Ammon's horn (tissue), 1 donor: ENCODE data around the gene ORM2.

ENCODE experiments used
- DNase-seq: peaks from one replicate; pipeline ENCODE4 v3.0.0-alpha.2; 2016; ENCODE audit warnings: low spot score

Gene ORM2

DNA sequence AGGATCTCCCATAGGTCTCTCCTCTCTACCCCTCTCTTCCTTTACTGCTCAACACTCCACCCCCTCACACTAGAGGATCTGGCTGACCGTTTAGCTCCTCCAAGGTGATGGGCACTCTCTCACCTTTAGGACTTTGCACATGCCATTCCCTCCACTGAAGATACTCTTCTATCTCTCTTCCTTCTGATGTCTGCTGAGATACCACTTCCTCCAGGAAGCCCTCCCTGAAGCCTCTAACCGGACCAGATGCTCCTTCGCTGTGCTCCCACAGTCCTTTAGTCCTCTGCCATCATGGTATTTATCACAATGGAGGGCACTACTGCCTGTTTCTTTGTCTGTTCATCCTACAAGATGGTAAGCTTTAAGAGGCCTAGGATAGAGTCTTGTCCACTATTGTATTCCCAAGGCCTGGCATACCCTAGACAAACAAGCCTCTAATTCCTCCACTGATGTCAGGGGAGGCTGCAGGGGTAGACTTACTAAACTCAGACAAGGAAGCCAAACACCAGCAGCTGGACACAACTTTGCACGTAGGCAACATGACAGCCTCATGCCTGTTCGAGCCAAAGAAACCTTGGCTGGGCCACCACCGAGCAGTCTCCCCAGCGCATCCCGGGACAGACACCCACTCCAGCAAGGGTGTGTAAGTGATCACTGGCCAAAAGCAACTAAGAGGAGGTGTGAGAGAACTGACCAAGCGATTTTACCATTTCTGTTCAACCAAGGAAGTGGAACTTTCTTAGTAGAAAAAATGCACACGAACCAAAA is 20.2 kb downstream of the ORM2 start:
- DNase-seq, result no peak

- DNase-seq, result no peak
Measured at GRCh38 chr9:114350636-114351401, 21.1 kb downstream of the ORM2 start.

DNA sequence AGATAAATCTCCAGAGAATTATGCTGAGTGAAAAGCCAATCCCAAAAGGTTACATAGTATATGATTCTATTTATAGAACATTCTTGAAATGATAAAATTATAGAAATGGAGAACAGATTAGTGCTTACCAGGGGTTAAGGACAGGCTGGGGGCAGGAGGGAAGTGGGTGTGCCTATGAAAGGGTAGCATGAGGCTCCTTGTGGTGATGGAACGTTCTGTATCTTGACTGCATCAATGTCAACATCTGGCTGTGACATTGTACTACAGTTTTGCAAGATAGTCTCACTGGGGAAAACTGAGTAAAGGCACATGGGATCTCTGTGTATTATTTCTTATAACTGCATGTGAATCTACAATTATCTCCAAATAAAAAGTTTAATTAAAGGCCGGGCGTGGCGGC is 22.3 kb downstream of the ORM2 start:
- DNase-seq, result no peak

DNA sequence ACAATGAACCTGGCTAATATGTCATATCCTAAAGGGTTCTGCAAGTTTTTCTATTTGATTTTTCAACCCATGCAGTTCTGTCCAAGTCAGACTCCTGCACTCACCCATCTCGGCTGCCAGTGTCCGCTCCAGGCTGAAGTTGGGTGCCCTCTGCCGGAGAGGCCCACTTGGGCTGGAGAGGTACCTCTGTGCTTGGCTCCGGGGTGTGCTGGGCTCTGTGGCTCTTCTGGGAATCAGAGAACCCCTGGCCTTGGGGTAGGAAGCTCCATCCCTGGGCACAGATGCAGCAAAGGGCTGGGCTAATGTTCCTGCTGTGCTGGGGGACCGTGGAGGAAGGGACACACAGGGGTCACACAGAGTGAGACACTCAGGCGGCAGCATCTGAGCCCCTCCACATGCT is 26.2 kb downstream of the ORM2 start:
- no peak for DNase-seq

DNA sequence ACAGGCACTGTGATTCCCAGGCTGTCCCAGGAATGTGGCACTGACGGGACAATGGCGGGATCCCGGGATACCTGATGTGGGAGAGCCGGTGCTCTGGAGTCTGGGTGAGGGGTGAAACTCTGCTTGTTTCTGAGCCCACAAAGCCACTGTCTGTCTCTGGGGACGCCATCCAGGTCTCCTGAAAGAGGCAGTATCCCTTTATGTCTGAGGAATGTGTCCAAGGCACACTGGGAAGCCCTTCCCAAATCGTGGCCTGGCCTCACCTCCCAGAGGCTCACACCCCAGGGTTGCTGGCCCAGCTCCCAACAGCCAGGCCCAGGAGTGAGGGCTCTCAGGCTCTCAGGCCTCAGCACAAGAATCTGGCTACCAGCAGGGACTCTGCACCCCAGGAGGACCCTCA is 27.1 kb downstream of the ORM2 start:
- DNase-seq, result no peak

DNA sequence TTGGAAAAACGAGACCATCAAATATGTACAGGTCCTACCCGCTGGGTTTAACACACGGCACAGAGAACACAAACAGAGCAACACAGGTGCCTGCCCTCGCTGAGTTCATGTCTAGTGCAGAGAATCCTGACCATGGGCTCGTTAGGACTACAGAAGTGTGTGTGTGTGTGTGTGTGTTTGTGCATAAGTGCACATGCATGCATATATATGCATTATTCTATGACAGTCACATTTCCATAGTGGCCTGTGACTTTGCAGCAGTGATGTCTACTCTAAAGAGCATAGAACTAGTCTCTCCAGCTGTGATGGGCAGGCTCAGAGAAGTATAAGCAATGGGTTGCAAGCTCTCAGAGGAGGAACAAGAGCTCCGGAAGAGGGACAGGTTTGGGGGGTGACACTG is 27.7 kb downstream of the ORM2 start:
- no peak for DNase-seq

DNA sequence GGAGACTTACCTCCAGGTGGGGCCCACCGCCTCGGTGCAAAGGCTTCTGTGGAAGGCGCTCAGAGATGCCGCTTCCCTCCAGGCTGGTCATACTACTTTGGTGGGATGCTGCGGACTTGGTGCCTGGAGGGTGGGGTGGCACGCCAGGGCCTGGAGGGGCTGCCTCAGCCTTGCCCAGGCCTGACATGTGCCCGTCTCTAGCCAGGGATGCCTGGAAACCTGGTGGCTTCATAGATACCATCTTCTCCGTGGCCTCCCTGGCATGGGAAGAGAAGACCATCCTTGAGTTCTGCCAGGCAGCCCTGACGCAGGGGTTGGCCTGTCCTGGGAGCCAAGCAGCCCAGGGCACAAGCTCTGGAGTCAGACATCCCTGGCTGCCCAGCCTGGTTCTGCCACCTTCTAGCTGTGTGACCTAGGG is 28.3 kb downstream of the ORM2 start:
- DNase-seq, result no peak

DNA sequence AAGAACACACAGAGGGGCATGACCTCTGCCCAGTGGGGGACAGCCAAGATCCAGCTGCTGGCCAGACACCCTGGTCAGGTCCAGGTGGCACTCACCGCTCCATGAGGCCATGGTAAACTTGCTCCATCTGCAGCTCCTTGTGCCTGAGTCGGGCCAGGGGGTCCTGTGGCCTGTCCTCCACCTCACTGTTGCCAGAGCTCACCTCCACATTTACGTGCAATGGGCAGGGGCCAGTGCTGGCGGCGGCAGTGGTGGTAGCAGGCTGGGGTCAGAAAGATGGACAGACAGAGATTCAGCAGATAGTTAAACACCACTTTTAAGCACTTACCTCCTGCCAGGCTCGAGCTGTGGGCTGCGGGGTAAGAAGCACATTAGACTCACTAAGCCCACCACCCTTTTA is 30.1 kb downstream of the ORM2 start:
- no peak for DNase-seq

DNA sequence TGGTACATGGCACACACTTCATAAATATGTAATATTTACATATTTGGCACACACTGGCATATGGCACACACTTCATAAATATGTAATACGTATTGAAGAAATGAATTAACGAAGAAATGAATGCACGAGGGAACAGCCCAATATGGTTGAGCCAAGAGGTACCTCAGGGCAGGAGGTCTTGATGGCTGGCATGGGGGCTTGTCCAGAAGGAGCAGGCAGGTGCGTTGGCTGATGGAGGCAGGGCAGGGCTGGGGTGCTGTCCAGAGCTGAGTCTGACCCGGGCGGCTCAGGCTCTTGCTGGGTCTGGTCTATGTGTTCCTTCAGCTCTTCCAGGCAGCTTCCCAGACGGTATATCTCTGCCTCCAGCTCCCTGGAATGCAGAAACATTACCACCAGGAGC is 31.9 kb downstream of the ORM2 start:
- no peak for DNase-seq

- DNase-seq, result no peak
Measured at GRCh38 chr9:114362394-114362793, 32.7 kb downstream of the ORM2 start.

DNA sequence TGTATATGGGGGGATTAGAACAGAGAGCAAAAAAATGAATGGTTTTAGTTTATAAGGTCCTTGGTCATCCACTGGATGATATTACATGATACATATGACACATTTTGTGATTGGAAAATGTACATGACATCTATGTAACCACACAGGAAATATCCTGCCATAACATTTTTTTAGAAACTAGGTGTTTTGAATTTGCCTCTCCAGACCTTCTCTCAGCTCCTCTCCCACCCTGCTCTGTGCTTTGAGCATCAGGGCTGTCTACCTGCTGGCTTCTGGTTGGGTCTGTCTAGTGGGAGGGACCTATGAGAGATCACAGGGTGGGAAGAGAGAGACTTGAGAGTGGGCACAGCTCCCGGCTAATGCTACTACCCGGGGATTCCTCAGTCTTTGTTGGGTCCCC is 33.8 kb downstream of the ORM2 start:
- no peak for DNase-seq

GRCh38 chr9:114364134-114365041 is 34.7 kb downstream of the ORM2 start:
- no peak for DNase-seq

DNA sequence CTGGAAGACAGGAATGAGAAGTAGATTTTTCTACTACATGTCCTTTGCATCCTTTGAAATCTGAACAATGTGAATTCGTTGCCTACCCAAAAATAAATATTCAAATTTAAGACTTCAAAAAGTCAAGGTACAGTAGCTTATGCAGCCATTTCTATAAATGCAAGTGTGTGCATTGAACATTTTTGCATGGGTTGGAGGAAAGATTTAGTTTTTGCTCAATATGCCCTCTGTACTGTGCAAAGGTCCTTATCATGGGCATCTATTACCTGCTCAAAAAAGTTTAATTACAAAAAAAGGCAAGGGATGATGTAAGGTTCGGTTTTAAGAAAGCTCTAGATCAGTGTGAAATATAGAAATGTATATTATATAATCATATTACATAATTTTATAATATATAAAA is 35.5 kb downstream of the ORM2 start:
- DNase-seq, result no peak

GRCh38 chr9:114366334-114367128 is 36.9 kb downstream of the ORM2 start:
- no peak for DNase-seq

DNA sequence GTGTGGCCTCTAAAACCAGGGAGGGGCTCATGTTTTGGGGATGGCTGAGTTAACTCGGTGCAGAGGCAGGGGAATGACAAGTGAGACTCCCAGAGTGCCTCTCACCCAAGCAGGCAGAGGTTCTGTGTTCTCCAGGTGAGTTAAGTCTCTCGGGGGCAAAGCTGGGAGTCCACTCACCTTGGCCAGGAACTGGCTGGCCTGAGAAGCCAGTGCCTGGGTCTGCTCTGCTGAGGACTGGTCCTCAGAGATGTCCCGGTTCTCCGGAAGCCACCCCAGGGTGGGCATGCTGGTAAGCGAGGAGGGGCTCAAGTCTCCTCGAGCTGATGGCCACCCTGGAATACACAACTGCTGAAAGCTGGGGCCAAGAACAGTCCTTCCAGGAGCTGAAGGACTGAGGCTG is 37.7 kb downstream of the ORM2 start:
- no peak for DNase-seq

DNA sequence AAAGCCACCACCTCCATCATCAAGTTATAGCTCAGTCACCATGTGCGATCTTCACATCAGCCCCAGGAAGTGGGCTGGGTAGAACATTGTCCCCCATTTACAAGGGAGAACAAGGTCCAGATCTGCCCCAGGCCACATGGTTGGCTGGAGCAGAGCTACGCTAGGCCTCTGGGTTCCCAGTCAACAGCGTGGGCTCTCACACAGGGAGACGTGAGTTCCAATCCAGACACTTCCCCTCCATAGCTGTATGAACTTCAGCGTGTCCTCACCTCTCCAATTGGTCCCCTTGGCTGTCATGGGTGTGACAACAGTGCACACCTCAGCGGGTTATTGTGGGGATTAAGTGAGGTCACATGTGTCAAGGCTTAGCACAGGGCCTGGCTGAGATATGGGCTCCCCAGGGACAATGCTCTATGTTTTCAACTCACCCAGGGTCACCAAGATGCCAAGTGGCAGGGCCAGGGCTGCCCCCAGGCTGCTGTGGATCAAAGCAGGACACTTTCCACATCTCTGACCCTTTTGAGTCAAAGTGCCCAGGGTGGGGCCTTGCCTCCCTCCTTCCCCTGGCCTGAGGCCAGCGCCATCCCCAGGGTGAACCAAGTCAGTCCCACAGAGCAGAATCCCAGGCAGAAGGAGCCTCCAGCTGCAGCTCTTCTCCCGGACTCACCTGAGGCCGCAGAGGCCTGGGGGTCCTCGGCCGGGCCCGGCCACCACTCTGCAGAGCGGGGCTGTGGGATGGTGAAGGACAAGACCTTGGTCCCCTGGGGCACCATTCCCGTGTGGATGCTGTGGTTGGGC is 38.3 kb downstream of the ORM2 start:
- DNase-seq, result no peak

DNA sequence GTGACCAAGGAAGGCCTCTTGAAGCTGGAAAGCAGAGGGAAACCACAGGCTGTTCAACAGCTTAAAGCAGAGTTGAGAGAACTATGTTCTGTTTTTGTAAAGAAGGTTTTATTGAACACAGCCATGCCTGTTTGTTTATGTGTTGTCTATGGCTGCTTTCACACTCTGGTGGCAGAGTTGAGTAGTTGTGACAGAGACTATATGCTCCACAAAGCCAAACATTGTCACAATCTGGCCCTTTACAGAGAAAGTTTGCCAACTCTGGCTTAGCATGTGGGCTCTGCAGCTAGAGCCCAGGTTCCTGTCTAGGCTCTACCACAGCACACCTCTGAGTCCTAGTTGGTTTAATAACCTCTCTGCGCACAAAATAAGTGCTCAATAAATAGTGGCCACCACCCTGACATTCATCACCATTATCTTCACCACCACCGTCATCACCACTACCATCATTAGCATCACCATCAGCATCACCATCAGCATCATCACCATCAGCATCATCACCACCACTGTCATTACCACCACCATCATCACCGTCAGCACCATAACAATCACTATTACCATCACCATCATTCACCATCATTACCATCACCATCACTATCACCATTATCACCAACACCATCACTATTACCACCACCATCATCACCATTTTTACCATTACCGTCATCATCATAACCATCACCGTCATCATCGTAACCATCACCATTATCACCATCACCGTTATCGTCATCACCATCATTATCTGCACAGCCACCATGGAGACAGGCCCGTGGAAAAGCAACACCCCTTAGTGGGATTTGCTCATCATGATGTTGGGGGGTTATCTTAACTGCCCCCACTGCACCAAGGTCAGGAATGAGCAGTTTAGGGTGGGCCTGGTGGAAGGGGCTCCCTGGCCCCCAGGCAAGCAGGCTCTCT is 39.8 kb downstream of the ORM2 start:
- no peak for DNase-seq

GRCh38 chr9:114370251-114370967 is 40.7 kb downstream of the ORM2 start:
- DNase-seq, result peak; percentile 57

GRCh38 chr9:114370968-114371320 is 41.3 kb downstream of the ORM2 start:
- DNase-seq, result peak; percentile 93
